ENCODE results near the gene CLK4.
A peak's percentile ranks its signal among the peaks of the same experiment; 100 is the strongest.

The CLK4 gene

DNA sequence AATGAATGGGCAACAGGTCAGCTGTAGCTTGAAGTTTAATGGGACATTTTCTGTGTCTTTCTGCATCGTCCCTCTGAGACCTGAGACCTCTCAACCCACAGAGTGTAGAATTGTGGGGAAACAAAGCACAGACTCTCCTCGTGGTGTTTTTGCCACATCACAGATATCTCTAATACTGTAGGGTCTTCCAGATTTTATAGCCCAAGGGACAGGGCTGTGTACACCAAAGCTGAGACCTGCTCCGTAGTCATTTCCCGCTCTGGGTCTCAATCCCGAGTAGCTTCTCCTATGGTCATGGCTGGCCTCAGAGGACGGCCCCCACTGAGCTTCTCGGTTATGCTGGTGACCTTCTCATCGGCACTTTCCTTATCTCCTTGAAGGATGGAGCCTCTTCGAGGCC is 14.9 kb upstream of the CLK4 start:
- H3K4me3 ChIP-seq (ENCODE audit: low read length) = no peak overlapping the region
- DNase-seq (ENCODE audit: low read depth, low spot score) = no peak

DNA sequence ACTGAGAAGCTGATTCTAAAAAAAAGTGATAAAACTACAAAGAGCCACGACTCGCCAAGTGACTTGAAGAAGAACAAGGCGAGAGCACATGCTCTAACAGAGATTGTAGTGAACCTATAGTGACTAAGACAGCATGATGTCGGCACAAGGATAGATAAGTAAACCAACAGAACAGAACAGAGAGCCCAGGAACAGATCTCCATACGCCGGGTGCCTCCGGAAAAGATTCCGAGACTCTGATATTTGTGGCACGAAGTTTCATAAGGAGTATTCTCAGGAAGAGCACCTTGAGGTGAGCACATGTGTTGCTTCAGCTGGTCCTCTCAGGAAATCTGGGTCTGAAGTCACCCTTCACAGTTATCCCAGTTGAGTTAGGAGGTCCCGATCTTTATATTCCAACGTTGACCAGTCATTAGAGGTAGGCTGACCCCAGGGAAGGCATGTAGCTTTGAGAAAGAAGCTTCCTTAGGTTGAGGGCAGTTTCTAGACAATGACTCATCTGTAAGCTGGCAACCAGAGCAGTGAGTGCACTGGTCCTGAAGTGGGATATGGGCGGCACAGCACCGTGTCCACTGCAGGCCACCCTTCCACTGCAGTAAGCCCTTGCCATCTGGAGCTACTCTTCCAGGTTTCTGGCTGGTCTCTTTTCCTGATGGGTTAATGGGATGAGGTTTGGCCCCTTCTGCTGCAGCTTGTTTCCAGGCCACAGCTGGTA is 13.6 kb upstream of the CLK4 start:
- no peak for DNase-seq (ENCODE audit: low read depth, low spot score)
- no peak overlapping the region for H3K4me3 ChIP-seq (ENCODE audit: low read length)

DNA sequence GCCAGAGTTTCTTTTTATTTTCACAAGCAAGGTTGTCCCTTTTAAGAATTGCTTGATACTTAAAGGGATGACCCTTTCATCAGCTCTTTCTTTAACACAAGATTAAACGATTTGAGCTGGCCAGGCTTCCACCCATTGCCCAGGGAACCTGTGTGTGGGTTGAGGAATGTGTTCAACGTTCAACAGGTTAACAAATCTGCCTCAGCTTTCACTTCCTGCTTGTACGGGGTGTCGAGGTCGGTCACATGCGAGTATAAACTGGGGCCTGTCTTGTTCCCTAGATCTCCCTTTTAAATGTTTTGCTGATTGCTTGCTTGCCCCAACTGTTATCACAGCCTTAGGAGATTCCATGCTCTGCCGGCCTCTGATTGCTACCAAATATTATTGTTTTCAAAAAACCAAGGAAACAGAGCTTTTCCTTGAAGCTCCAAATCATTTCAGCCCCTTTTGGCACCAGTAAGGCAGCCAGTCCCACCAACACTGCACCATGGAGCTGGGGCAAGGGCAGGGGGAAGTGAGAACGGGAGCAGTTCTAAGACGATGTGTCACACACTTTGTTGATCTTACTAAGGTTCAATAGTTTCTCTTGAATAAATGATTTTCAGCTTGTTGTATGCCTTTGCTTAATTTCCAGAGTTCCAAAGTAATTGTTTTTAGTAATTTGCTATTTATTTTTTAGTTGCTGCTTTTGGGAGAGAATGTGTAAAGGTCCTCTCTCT is 10.7 kb upstream of the CLK4 start:
- no peak overlapping the region for H3K4me3 ChIP-seq (ENCODE audit: low read length)
- DNase-seq (ENCODE audit: low read depth, low spot score) = no peak

DNA sequence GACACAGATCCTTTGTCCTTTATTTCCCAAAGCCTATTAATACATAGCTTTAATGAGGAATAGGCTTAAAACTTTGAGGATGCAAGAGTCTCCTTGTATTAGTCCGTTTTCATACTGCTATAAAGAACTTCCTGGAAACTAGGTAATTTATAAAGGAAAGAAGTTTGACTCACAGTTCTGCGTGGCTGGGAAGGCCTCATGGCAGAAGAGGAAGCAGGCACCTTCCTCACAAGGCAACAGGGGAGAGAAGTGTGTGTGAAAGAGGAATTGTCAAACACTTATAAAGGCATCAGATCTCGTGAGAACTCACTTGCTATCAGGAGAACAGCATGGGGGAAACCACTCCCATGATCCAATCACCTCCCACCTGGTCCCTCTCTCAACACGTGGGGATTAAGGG is 5.4 kb upstream of the CLK4 start:
- H3K4me3 ChIP-seq (ENCODE audit: low read length) = no peak overlapping the region
- DNase-seq (ENCODE audit: low read depth, low spot score) = no peak

DNA sequence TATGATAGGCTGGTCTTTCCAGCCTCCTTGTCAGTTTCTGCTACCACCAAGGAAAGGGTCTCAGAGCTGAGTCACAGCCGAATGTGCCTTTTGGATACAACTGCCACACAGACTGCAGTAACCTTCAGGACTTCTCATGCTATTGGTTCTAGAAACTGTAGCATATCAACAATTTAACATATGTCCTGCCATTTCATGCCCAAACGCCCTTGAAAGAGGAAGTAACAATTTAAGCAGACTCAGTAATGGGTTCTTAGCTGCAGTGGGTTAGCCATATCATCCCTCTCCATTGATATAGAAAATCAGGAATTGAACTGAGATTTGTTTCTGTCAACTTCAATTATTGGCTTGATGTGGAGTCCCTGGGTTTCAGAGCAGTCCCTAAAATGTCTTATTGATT is 4.1 kb upstream of the CLK4 start:
- H3K4me3 ChIP-seq (ENCODE audit: low read length) = no peak overlapping the region

DNA sequence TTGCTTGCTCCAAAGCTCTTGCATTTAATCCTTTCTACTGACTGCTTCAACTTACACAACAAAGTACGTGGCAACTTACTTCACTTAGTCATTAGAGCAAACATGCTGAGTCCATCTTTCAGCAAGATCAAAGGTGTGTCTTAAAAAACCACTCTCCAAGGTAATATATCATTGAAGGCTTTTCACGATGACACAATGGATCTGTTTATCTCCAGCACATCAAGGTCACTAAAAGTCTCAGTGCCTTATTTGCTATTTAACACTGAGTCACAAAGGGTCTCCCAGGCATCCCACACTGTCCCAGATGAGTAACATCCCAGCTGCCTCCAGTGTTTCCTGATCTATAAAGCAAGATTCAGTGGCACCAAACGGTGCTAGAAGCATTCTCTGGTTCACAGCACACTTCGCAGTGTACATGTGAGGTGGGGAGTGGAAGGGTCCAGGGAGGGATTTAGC is 3.7 kb upstream of the CLK4 start:
- no peak for DNase-seq (ENCODE audit: low read depth, low spot score)

More for the DNA sequence above, 4.1 kb upstream of the CLK4 start:
- DNase-seq (ENCODE audit: low read depth, low spot score) = no peak

DNA sequence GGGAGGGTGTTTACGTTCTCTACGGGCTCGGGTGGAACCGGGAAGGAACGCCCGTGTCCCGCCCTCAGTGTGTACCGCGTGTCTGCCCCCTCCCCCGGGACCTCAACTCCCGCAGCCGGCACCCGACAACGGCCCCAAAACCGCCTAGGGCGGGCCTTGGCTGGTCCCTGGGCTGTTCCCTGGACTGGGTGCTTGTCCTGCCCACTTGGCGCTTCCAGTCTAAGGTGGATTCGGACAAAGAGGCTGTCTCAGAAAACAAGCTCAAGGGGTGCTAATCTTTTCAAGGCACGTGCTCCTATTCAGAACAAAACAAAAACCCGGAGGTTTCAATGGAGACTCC is 379 bp upstream of the CLK4 start:
- no peak for DNase-seq (ENCODE audit: low read depth, low spot score)
- peak overlapping the region; percentile 97 for H3K4me3 ChIP-seq (ENCODE audit: low read length)

More for the DNA sequence above, 3.7 kb upstream of the CLK4 start:
- no peak overlapping the region for H3K4me3 ChIP-seq (ENCODE audit: low read length)

DNA sequence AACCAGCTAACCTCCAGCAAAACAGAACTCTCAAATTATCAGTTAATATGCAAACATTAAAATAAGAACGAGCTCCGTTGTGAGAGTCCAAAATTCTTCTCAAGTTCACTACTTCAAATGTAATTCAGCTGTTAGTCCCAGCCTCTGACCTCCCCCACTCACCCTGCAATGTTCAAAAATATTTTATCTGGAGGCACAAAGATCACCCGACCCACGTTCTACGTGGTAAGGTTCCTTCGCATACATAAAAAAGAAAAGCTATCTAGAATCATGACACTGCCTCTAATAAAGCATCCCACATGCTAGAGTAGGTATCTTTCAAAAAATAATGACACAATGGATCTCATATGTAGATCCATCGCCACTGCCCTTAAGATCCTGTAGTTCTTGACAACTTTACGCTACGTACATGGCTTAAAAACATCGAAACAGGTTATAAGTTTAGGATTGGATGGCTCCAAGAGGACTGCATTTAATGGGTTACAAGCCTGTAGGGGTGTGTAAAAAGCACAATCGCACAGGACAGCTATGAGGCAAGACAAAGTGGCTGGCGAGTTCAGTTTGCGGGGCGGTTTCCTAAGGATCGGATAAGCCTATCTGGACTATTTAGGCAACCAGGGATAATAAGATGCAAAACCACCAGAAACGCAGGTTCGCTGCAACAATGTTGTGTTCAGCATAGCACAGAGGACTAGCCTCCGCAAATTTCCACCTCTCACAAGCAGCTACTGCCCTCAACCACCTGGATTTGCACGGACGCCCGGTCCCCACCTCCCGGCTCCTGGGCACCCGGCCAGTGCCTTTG is 969 bp downstream of the CLK4 start:
- peak overlapping the region; percentile 97 for H3K4me3 ChIP-seq (ENCODE audit: low read length)
- peak; percentile 10 for DNase-seq (ENCODE audit: low read depth, low spot score)

DNA sequence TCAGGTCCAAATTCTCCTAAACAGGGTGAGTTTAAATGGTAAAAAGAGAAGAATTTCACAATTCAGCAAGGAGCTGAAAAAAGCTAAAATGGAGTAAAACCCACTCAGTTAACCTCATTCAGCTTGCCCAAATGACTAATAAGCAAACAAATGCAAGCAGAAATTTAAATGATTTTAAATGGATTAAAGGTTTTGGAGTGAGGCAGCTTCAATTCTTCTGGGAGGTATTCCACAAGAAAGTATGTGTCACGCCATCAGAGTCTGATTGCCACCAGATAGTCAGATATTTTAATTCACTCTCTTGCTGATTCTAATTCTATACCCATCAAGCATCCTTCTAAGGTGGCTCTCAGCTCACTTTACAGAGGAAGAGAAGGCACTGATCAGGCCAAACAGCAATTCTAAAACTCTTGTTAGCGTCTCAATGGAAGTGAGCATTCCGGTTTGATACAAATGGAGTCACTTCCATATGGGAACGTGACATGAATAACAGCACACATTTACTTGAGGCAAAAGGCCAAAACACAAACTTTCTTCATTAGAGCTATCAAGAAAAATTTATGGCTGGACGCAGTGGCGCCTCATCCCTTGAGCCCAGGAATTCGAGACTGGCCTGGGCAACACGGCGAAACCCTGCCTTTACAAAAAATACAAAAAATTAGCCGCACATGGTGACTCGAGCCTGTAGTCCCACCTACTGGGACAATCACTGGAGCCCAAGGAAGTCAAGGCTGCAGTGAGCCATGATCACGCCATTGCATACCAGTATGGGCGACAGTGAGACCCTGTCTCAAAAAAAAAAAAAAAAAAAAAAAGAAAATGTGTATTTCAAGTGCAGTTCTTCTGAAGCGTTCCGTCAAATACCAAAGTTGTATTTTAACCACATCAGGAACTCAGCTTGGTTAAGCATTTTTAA is 2.0 kb downstream of the CLK4 start:
- H3K4me3 ChIP-seq (ENCODE audit: low read length) = peak overlapping the region; percentile 97
- DNase-seq (ENCODE audit: low read depth, low spot score) = no peak

DNA sequence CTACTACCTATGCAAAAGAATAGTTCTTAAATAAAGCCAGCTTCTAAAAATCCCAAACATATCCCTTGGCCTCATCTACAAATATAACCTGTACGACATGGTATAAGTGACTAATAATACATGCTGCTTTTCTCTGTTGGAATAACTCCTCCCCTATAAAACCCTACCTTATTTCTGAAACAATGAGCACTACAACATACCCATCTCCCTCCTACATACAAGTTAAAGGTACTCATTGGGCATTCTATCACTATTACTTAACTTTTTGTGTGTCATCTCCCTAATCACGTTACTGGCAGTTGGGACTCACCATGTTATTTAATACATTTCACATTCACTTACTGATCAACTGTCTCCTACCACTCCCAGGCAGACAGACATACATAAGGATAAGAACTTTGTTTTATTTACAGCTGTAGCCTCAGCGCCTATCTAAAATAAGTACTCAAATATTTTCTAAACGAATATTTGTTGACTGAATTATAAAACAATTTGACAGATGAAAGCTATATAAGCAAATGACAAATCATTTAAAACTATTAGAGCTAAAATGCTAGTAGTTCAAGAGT is 4.1 kb downstream of the CLK4 start:
- no peak overlapping the region for H3K4me3 ChIP-seq (ENCODE audit: low read length)
- no peak for DNase-seq (ENCODE audit: low read depth, low spot score)

DNA sequence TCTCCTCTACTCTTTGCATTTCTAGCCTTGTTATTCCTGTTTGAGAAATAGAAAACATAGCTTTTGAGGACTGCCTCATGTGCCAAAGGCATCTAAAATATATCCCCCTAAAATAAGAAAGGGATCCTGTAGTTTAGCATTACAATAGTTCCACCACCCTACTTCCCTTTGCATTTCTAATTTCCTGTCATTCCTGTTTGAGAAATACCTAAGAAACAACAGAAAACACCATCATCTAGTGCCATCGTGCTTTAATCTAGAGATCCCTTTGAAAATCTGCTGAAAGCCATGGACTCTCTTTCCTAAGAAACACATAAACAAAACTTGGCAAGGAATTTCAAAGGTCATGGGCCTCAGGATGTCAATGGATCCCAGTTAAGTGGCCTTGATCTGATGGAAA is 7.5 kb downstream of the CLK4 start:
- DNase-seq (ENCODE audit: low read depth, low spot score) = no peak
- H3K4me3 ChIP-seq (ENCODE audit: low read length) = no peak overlapping the region

DNA sequence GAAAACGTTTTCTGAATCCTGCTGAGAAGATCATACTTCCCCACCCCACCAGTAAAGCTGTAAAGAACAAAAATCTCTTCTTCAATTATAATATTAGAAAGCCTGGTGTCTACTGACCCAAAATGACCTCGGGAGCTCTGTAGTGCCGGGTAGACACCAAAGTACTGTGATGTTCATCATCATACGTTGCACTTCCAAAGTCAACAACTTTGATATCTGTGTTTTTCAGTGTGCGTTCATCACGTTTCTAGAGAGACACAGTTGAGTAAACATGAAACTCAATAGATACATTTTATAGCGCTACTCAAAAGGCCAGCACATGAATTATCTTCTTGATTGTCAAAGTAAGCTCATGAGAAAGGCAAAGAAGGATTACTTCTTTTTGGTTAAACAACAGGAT is 14.6 kb downstream of the CLK4 start:
- DNase-seq (ENCODE audit: low read depth, low spot score) = no peak
- no peak overlapping the region for H3K4me3 ChIP-seq (ENCODE audit: low read length)

DNA sequence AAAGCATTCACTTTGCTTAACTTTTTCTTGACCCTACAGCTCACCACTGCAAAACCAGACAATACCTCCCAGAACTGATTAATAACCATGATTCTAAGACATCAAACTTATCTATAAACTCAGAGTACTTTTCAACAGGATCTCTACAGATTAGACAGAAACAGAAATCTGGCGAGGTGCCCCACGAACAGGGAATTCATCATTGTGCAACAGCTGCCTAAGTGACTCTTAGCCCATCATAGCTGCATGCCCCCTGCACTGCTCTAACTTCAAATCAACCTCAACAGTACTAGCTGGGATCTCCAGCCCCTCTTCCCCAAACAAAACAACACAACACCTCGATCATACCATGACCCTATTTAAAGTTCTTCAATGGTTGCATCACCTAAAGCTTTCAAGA is 20.6 kb downstream of the CLK4 start:
- DNase-seq (ENCODE audit: low read depth, low spot score) = no peak

DNA sequence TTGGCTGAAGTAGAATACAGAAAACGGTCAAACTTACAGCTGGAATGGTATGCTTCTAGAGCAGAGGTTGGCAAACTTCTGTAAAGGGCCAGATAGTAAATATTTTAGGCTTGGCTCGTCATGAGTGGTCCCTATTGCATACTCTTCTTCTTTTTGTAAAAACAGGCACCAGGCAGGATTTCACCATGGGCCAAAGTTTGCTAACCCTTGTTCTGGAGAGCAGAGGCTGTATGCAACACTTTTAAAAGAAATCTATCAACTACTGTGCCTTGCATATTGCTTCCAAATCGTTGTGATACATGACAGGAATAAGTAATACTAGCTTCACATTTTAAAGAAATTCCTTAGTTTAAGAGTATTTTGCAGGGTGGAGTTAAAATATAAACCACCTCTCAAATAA is 21.1 kb downstream of the CLK4 start:
- H3K4me3 ChIP-seq (ENCODE audit: low read length) = no peak overlapping the region
- no peak for DNase-seq (ENCODE audit: low read depth, low spot score)

More for the DNA sequence above, 20.6 kb downstream of the CLK4 start:
- no peak overlapping the region for H3K4me3 ChIP-seq (ENCODE audit: low read length)

DNA sequence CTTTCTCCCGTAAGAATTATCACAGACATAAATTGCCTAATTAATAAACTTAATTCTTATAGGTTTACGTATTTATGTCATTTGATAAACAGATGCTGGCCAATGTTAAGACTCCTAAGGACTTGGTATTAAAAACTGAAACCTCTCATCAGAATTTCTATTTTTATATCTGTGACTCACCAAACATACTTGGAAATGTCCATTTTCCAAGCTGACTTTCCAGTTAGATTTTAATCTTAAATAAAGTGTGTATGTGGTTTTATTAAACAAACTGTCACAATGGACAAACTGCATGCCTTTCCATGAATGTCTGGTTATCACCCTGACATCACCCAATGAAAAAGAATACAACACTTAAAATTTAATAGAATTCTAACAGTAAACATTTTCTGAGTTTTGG is 24.1 kb downstream of the CLK4 start:
- DNase-seq (ENCODE audit: low read depth, low spot score) = no peak
- no peak overlapping the region for H3K4me3 ChIP-seq (ENCODE audit: low read length)

DNA sequence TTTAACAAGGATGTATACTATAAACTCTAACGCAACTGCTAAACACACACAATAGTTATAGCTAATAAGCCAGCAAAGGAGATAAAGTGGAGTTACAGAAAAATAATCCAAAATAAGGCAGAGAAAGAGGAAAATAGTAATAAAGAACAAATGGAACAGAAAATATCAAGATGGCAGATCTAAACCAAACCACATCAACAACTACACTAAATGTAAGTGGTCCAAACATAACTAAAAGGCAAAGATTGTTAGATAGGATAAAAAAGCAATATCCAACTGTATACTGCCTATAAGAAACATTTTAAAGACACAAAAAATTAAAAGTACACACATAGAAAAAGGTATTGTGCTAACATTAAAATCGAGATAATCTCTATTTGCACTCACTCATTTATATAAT is 31.1 kb downstream of the CLK4 start:
- H3K4me3 ChIP-seq (ENCODE audit: low read length) = no peak overlapping the region

DNA sequence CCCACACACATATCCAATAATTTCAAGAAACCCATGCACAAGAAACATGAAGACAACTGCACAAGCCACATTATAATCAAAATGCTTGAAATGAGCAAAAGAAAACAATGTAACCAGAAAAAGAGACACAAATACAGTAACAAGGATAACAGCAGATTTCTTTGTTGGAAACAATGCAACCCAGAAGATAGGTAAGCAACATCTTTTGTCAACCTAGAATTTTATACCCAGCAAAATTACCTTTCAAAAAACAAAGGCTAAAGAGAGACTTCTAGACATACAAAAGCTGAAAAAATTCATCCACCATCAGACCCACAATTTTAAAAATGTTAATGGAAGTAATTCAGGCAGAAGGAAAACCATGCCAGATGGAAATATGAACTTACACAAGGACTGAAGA is 31.7 kb downstream of the CLK4 start:
- DNase-seq (ENCODE audit: low read depth, low spot score) = no peak
- H3K4me3 ChIP-seq (ENCODE audit: low read length) = no peak overlapping the region

More for the DNA sequence above, 31.1 kb downstream of the CLK4 start:
- no peak for DNase-seq (ENCODE audit: low read depth, low spot score)

DNA sequence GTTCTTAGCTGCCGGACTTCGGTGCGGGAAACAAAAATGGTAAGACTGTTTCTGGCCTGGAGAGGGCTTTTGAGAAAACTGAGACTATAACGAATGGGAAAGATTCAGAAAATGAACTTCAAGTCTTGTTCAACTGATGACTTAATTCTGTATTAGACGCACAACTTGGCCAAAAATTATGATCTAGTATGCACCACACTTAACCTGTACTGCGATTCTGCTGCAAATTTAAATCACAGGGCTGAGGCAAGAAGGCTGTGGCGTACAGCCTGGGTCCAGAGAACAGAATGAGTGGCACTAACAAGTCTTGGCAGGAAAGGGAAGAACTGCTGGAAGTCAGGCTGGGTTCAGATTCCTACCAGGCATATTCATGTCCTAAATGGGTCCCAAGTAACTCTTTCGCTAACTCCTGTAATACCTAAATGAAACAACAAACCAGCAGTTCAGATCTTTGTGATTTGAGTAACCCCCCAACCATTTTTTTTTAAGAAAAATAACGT is 35.9 kb downstream of the CLK4 start:
- DNase-seq (ENCODE audit: low read depth, low spot score) = no peak
- H3K4me3 ChIP-seq (ENCODE audit: low read length) = no peak overlapping the region

Data from Jurkat, Clone E6-1 (cell line).